H9 (cell line): ENCODE data around the gene LRRK1. TPM values are rescaled to one million over a fixed set of nuclear protein-coding genes. Genes with fewer than 3 reads are reported as not detected.

Source experiments
- DNase-seq: peaks from one replicate; pipeline ENCODE4 v3.0.0-alpha.2; 2017
- H2AFZ ChIP-seq: one replicate; pipeline ENCODE4 v1.6.1; 2013; ENCODE audit warnings: mild to moderate bottlenecking, low read length, control low read depth, moderate library complexity
- H2AK5ac ChIP-seq: 2 replicates; pipeline ENCODE4 v1.6.1; 2013; ENCODE audit warnings: low read length, control low read depth, mixed read lengths; ENCODE audit not compliant: insufficient read length
- H2BK120ac ChIP-seq: one replicate; pipeline ENCODE4 v1.6.1; 2013; ENCODE audit warnings: low read depth, mild to moderate bottlenecking, low read length, control low read depth, inconsistent platforms; ENCODE audit not compliant: poor library complexity, severe bottlenecking
- H2BK12ac ChIP-seq: 2 replicates; pipeline ENCODE4 v1.6.1; 2013; ENCODE audit warnings: low read length, control low read depth, mixed read lengths, low read depth; ENCODE audit not compliant: insufficient read length
- H2BK15ac ChIP-seq: 2 replicates; pipeline ENCODE4 v1.6.1; 2013; ENCODE audit warnings: low read depth, low read length, control low read depth
- H2BK20ac ChIP-seq: one replicate; pipeline ENCODE4 v1.6.1; 2013; ENCODE audit warnings: low read depth, mild to moderate bottlenecking, low read length, control low read depth, inconsistent platforms; ENCODE audit not compliant: poor library complexity, severe bottlenecking
- H2BK5ac ChIP-seq: 2 replicates; pipeline ENCODE4 v1.6.1; 2013; ENCODE audit warnings: low read length, control low read depth, mixed read lengths; ENCODE audit not compliant: insufficient read length
- H3K14ac ChIP-seq: 2 replicates; pipeline ENCODE4 v1.6.1; 2013; ENCODE audit warnings: low read length, control low read depth; ENCODE audit not compliant: insufficient read depth
- H3K18ac ChIP-seq: 2 replicates; pipeline ENCODE4 v1.6.1; 2013; ENCODE audit warnings: low read depth, mild to moderate bottlenecking, mixed read lengths, low read length, control low read depth; ENCODE audit not compliant: insufficient read length
- H3K23ac ChIP-seq: 2 replicates; pipeline ENCODE4 v1.6.1; 2013; ENCODE audit warnings: low read length, control low read depth, mixed read lengths, low read depth; ENCODE audit not compliant: insufficient read length
- H3K23me2 ChIP-seq: 2 replicates; pipeline ENCODE4 v1.6.1; 2013; ENCODE audit warnings: low read depth, mild to moderate bottlenecking, mixed read lengths, low read length, control low read depth; ENCODE audit not compliant: insufficient read length, poor library complexity, severe bottlenecking
- H3K27ac ChIP-seq: 2 replicates; pipeline ENCODE4 v1.5.1; 2013; ENCODE audit warnings: low read length, control low read depth, mixed read lengths, low read depth; ENCODE audit not compliant: insufficient read length
- H3K27me3 ChIP-seq: 2 replicates; pipeline ENCODE4 v1.6.1; 2013; ENCODE audit warnings: low read length, control low read depth, inconsistent platforms; ENCODE audit not compliant: insufficient read depth
- H3K4ac ChIP-seq: 2 replicates; pipeline ENCODE4 v1.6.1; 2013; ENCODE audit warnings: low read depth, mild to moderate bottlenecking, control low read depth, inconsistent platforms, low read length, moderate library complexity
- H3K4me1 ChIP-seq: 2 replicates; pipeline ENCODE4 v1.6.1; 2013; ENCODE audit warnings: low read length, control low read depth, inconsistent platforms; ENCODE audit not compliant: insufficient read depth
- H3K4me2 ChIP-seq: 2 replicates; pipeline ENCODE4 v1.6.1; 2013; ENCODE audit warnings: low read length, control low read depth, mixed read lengths; ENCODE audit not compliant: insufficient read length, insufficient read depth
- H3K56ac ChIP-seq: 2 replicates; pipeline ENCODE4 v1.6.1; 2013; ENCODE audit warnings: low read depth, mild to moderate bottlenecking, mixed read lengths, low read length, control low read depth; ENCODE audit not compliant: insufficient read length
- H3K79me1 ChIP-seq: 2 replicates; pipeline ENCODE4 v1.6.1; 2013; ENCODE audit warnings: low read depth, mild to moderate bottlenecking, moderate library complexity, low read length, control low read depth, inconsistent platforms; ENCODE audit not compliant: insufficient read depth, poor library complexity, severe bottlenecking
- H3K79me2 ChIP-seq: 2 replicates; pipeline ENCODE4 v1.6.1; 2013; ENCODE audit warnings: low read length, control low read depth, inconsistent platforms; ENCODE audit not compliant: insufficient read depth
- H3K9ac ChIP-seq: 2 replicates; pipeline ENCODE4 v1.6.1; 2013; ENCODE audit warnings: low read length, control low read depth, mixed read lengths; ENCODE audit not compliant: insufficient read length; ENCODE audit errors: extremely low read depth
- H3K9me3 ChIP-seq: one replicate; pipeline ENCODE4 v1.6.1; 2013; ENCODE audit warnings: low read depth, low read length, inconsistent platforms; ENCODE audit not compliant: control insufficient read depth
- H3T11ph ChIP-seq: one replicate; pipeline ENCODE4 v1.6.1; 2013; ENCODE audit warnings: mild to moderate bottlenecking, low read length, control low read depth, inconsistent platforms
- H4K20me1 ChIP-seq: one replicate; pipeline ENCODE4 v1.6.1; 2013; ENCODE audit not compliant: control insufficient read depth, insufficient read length, insufficient read depth
- H4K5ac ChIP-seq: 2 replicates; pipeline ENCODE4 v1.6.1; 2013; ENCODE audit warnings: low read depth, mild to moderate bottlenecking, mixed read lengths, low read length, control low read depth; ENCODE audit not compliant: insufficient read length
- H4K8ac ChIP-seq: replicated peaks from 2 replicates; pipeline ENCODE4 v1.6.1; 2013; ENCODE audit warnings: low read length, control low read depth, mixed read lengths, low read depth; ENCODE audit not compliant: insufficient read length
- H4K91ac ChIP-seq: 2 replicates; pipeline ENCODE4 v1.6.1; 2013; ENCODE audit warnings: low read depth, mild to moderate bottlenecking, moderate library complexity, mixed read lengths, low read length, control low read depth; ENCODE audit not compliant: insufficient read length
- H3K27ac Mint-ChIP-seq, 3 experiments: 2 replicates in 2 of 3; 3 replicates in 1 of 3; pipeline ENCODE4 v1.8.0; 2020 to 2021; ENCODE audit warnings: mixed read lengths in 3 of 3, mild to moderate bottlenecking in 1 of 3, moderate library complexity in 1 of 3
- H3K27me3 Mint-ChIP-seq: 2 replicates; pipeline ENCODE4 v1.8.0; 2021; ENCODE audit warnings: low read depth, mild to moderate bottlenecking, moderate library complexity, mixed read lengths
- H3K36me3 Mint-ChIP-seq, 3 experiments: 2 replicates in 2 of 3; 3 replicates in 1 of 3; pipeline ENCODE4 v1.8.0; 2020 to 2021; ENCODE audit warnings: low read depth in 3 of 3, mixed read lengths in 3 of 3; ENCODE audit not compliant: insufficient read depth in 1 of 3
- H3K4me1 Mint-ChIP-seq, 2 experiments: 2 replicates each; pipeline ENCODE4 v1.8.0; 2020; ENCODE audit warnings: mixed read lengths in 2 of 2
- H3K4me3 Mint-ChIP-seq, 2 experiments: 2 replicates in 1 of 2; 3 replicates in 1 of 2; pipeline ENCODE4 v1.8.0; 2020 to 2021; ENCODE audit warnings: mild to moderate bottlenecking in 2 of 2, mixed read lengths in 2 of 2, moderate library complexity in 1 of 2
- H3K9me3 Mint-ChIP-seq, 2 experiments: 2 replicates in 1 of 2; 3 replicates in 1 of 2; pipeline ENCODE4 v1.8.0; 2020; ENCODE audit warnings: mild to moderate bottlenecking in 2 of 2, mixed read lengths in 2 of 2, moderate library complexity in 1 of 2
- WGBS: extraction: QIAGEN DNeasy Blood & Tissue Kit; methylation state at CpG from one replicate; pipeline ENCODE4 v1.1.7; 2013; ENCODE audit warnings: missing lambda C conversion rate, low lambda C conversion rate, mixed read lengths; ENCODE audit not compliant: insufficient read length; ENCODE audit errors: extremely low coverage; 5-methylcytosine and 5-hydroxymethylcytosine counted together
- total RNA-seq: library from RNA; stranded (reverse); gene quantifications from 2 replicates; pipeline ENCODE4 v1.2.1, GENCODE V29; 2021
- TF ChIP-seq, protein P1 (sequence below): fragments of 200-600 bp; sonication (generic); conservative IDR thresholded peaks from 3 replicates; pipeline ENCODE4 v1.8.0; 2021; ENCODE audit warnings: antibody characterized with exemption, mild to moderate bottlenecking

Gene LRRK1
- total RNA-seq, 1 experiment from 2014 or later, result 4.0 TPM

DNA sequence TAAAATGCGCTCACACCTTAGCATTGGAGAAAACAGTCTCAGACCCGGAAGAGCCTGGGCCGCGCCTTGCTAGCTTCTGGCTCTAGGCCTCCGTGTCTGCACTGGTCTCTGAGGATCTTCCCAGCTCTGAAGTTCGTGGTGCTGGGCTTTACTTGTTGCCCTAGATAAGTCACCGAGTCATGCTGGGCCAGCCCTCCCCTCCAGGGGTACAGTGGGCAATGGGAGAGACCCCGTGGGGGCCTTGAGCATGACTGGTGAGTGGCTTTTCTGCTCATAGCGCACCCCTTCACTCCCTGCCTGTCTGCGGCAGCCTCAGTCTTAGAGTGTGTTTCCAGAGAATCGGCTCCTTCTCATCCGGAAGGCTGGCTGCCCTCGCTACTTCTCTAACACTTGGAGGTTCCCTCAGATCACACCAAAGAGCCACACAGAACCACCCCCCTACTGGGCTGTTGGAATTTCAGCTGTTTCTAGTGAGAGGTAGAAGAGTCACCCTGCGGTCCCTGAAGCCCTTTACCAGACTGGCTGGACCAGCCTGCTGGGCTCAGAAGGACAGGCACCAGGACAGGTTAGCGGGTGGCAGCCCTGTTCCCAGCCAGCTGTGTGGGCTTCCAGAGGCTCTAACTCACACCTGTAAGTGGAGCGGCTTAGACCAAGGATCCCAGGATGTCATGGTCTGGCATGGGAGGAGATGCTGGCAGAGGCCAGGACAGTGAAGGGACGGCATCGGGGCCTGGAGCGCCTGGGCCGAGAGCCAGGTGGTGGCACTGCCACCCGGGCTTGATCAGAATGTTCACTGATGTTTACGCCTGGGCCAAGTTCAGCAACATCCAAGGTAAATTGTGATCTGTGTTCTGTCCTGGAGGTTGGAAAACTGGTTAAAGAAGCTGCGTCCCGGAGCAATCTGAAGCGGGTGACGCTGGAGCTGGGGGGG, 21.7 kb upstream of the LRRK1 start:
- no peak overlapping the region for H3K14ac ChIP-seq
- no peak overlapping the region for H4K91ac ChIP-seq
- H3T11ph ChIP-seq, result no peak overlapping the region
- TF ChIP-seq, protein P1, sequence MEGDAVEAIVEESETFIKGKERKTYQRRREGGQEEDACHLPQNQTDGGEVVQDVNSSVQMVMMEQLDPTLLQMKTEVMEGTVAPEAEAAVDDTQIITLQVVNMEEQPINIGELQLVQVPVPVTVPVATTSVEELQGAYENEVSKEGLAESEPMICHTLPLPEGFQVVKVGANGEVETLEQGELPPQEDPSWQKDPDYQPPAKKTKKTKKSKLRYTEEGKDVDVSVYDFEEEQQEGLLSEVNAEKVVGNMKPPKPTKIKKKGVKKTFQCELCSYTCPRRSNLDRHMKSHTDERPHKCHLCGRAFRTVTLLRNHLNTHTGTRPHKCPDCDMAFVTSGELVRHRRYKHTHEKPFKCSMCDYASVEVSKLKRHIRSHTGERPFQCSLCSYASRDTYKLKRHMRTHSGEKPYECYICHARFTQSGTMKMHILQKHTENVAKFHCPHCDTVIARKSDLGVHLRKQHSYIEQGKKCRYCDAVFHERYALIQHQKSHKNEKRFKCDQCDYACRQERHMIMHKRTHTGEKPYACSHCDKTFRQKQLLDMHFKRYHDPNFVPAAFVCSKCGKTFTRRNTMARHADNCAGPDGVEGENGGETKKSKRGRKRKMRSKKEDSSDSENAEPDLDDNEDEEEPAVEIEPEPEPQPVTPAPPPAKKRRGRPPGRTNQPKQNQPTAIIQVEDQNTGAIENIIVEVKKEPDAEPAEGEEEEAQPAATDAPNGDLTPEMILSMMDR, result no peak
- H2BK15ac ChIP-seq, result no peak overlapping the region
- no peaks in the 10 kb centered on the region for H4K20me1 ChIP-seq
- no peaks in the 10 kb centered on the region for H3K23me2 ChIP-seq
- no peak overlapping the region for H2BK5ac ChIP-seq
- H3K4me1 ChIP-seq, result no peaks in the 10 kb centered on the region
- H2BK20ac ChIP-seq, result no peak overlapping the region
- peaks cover 0 to 19% (median 0%) of the 10 kb centered on the region in 3 experiments; a peak in 2 of 7 replicates for H3K36me3 Mint-ChIP-seq
- H3K9me3 Mint-ChIP-seq, result no peaks in the 10 kb centered on the region
- H4K8ac ChIP-seq, result no peak overlapping the region
- H3K27ac ChIP-seq, result no peak overlapping the region
- H3K18ac ChIP-seq, result no peak overlapping the region
- no peaks in the 10 kb centered on the region for H3K9me3 ChIP-seq
- H3K79me1 ChIP-seq, result no peaks in the 10 kb centered on the region
- peak overlapping the region in 2 of 3 experiments; percentile 23 to 55; a peak in 2 of 7 replicates for H3K27ac Mint-ChIP-seq
- no CpG with 5 or more reads among the region's 26 CpGs for WGBS
- H2BK12ac ChIP-seq, result no peak overlapping the region
- H2AFZ ChIP-seq, result no peak overlapping the region
- peaks cover 7 to 17% of the 10 kb centered on the region in 2 experiments for H3K4me1 Mint-ChIP-seq
- H3K23ac ChIP-seq, result no peak overlapping the region
- no peak for DNase-seq
- no peak overlapping the region for H2BK120ac ChIP-seq
- H3K9ac ChIP-seq, result no peak overlapping the region
- H3K56ac ChIP-seq, result no peak overlapping the region
- no peaks in the 10 kb centered on the region for H3K79me2 ChIP-seq
- no peak overlapping the region for H3K4ac ChIP-seq
- no peaks in the 10 kb centered on the region for H3K27me3 ChIP-seq
- no peak overlapping the region for H2AK5ac ChIP-seq
- H3K27me3 Mint-ChIP-seq, result no peaks in the 10 kb centered on the region
- no peak overlapping the region for H3K4me2 ChIP-seq
- no peak overlapping the region for H4K5ac ChIP-seq
- H3K4me3 Mint-ChIP-seq, result no peak overlapping the region
